K562 (cell line): ENCODE results near the gene SPDYE6. TPM values are rescaled to one million over a fixed set of nuclear protein-coding genes. Genes with fewer than 3 reads are reported as not detected.

Experiments
- ATAC-seq: fragments of 200-7000 bp; cut with Tn5 transposase; 3 replicates; pipeline ENCODE4 v1.9.1; 2020; ENCODE audit warnings: moderate library complexity
- BruUV-seq: library from RNA; stranded (reverse); fragments of 400-500 nt; replicated peaks from 2 replicates; lab custom pipeline; 2021; lab: Mats Ljungman, UMichigan
- CTCF ChIA-PET: fragments of 300-600 bp; formaldehyde crosslinking; extraction: SDS; loops from one replicate; lab custom pipeline; 2021; ENCODE audit warnings: low intra/inter-chr PET ratio; lab: Yijun Ruan, JAX
- POLR2A ChIA-PET: fragments of 300-600, 350-650 bp; sonication (Branson Sonifier 250); formaldehyde crosslinking; extraction: SDS; loops from one replicate; lab custom pipeline; 2021; ENCODE audit warnings: antibody characterized with exemption, inconsistent platforms; lab: Yijun Ruan, JAX
- DNase-seq, 4 experiments: peaks; one replicate each; pipeline versions ENCODE4 v3.0.0 to v3.0.0-alpha.2; 2011 to 2018; ENCODE audit warnings: low spot score in 3 of 4, mixed read lengths in 3 of 4; ENCODE audit errors: extremely low read depth in 1 of 4
- FAIRE-seq: peaks from 2 replicates; lab custom pipeline; 2011; peaks lifted over from hg19 to GRCh38; lab: Jason Lieb, UNC
- H2AFZ ChIP-seq: 2 replicates; pipeline ENCODE4 v1.6.0; 2011; ENCODE audit warnings: low read depth, low read length, control low read depth, inconsistent platforms
- H3K27ac ChIP-seq: fragments of 200-600 bp; 3 replicates; pipeline ENCODE4 v1.8.0; 2011; ENCODE audit warnings: low read depth, mild to moderate bottlenecking, control low read depth, inconsistent platforms, low read length, moderate library complexity, mixed read lengths; ENCODE audit errors: extremely low read depth
- H3K27me3 ChIP-seq, 2 experiments: fragments of 300-600 bp in 1 of 2; 2 replicates in 1 of 2; 3 replicates in 1 of 2; pipeline versions ENCODE4 v1.6.0 to v1.8.0; 2011; ENCODE audit warnings: inconsistent platforms in 2 of 2, low read length in 2 of 2, mild to moderate bottlenecking in 1 of 2, mixed read lengths in 1 of 2, moderate library complexity in 1 of 2; ENCODE audit not compliant: control insufficient read depth in 2 of 2, insufficient read depth in 2 of 2
- H3K36me3 ChIP-seq: fragments of 300-600 bp; 3 replicates; pipeline ENCODE4 v1.8.0; 2011; ENCODE audit warnings: mild to moderate bottlenecking, low read length, inconsistent platforms; ENCODE audit not compliant: control insufficient read depth, insufficient read depth
- H3K4me1 ChIP-seq, 2 experiments: fragments of 200-600 bp in 1 of 2; replicated peaks in 1 of 2; 2 replicates in 1 of 2; 3 replicates in 1 of 2; pipeline versions ENCODE4 v1.5.1 to v1.8.0; 2011; ENCODE audit warnings: inconsistent platforms in 2 of 2, low read length in 2 of 2, mild to moderate bottlenecking in 1 of 2, mixed read lengths in 1 of 2, moderate library complexity in 1 of 2; ENCODE audit not compliant: control insufficient read depth in 2 of 2, insufficient read depth in 2 of 2
- H3K4me2 ChIP-seq: 2 replicates; pipeline ENCODE4 v1.6.1; 2011; ENCODE audit warnings: low read length, control low read depth, inconsistent platforms, mixed read lengths; ENCODE audit not compliant: insufficient read depth
- H3K4me3 ChIP-seq: fragments of 200-600 bp; sonication (generic), shearing (Covaris generic); 2 replicates; pipeline ENCODE4 v1.5.1; 2016; ENCODE audit warnings: control low read depth, inconsistent platforms
- H3K79me2 ChIP-seq: fragments of 200-600 bp; 3 replicates; pipeline ENCODE4 v1.8.0; 2011; ENCODE audit warnings: low read length, inconsistent platforms; ENCODE audit not compliant: control insufficient read depth, insufficient read depth
- H3K9ac ChIP-seq, 2 experiments: 2 replicates each; pipeline versions ENCODE4 v1.6.0 to v1.6.1; 2011; ENCODE audit warnings: low read depth in 2 of 2, low read length in 2 of 2, control low read depth in 1 of 2, inconsistent platforms in 1 of 2, mild to moderate bottlenecking in 1 of 2, mixed read lengths in 1 of 2; ENCODE audit not compliant: insufficient read depth in 1 of 2
- H3K9me1 ChIP-seq: one replicate; pipeline ENCODE4 v1.6.0; 2011; ENCODE audit warnings: inconsistent platforms, mild to moderate bottlenecking, low read length, moderate library complexity; ENCODE audit not compliant: control insufficient read depth, insufficient read depth
- H3K9me3 ChIP-seq: replicated peaks from 2 replicates; pipeline ENCODE4 v1.5.1; 2011; ENCODE audit warnings: low read depth, low read length, inconsistent platforms; ENCODE audit not compliant: control insufficient read depth, insufficient read depth
- H4K20me1 ChIP-seq: replicated peaks from 2 replicates; pipeline ENCODE4 v1.6.1; 2011; ENCODE audit warnings: low read length, inconsistent platforms, mixed read lengths; ENCODE audit not compliant: control insufficient read depth, insufficient read depth
- CAMTA2 ChIP-seq: fragments of 250-450 bp; sonication (Bioruptor Pico); conservative IDR thresholded peaks from 2 replicates; pipeline ENCODE4 v1.5.1; 2022
- CEBPG ChIP-seq, 3 experiments: fragments of 200-800 bp in 1 of 3; sonication (Bioruptor generic) in 1 of 3; sonication (generic) in 1 of 3; formaldehyde crosslinking in 1 of 3; IDR thresholded peaks in 2 of 3; conservative IDR thresholded peaks in 1 of 3; 2 replicates each; pipeline versions ENCODE4 v1.6.1 to v1.8.0; 2016 to 2022; ENCODE audit warnings: missing compliant biosample characterization in 2 of 3, missing genetic modification characterization in 2 of 3, mild to moderate bottlenecking in 1 of 3, missing genetic modification reagents in 1 of 3
- EWSR1 ChIP-seq: fragments of 450-650 bp; IDR thresholded peaks from 2 replicates; pipeline ENCODE4 v1.6.1; 2018; ENCODE audit warnings: borderline replicate concordance, mild to moderate bottlenecking, low read depth, moderate library complexity; ENCODE audit not compliant: partially characterized antibody
- POLR2G ChIP-seq: fragments of 200-400 bp; formaldehyde crosslinking; IDR thresholded peaks from 2 replicates; pipeline ENCODE4 v1.6.1; 2017; ENCODE audit warnings: low read depth, mild to moderate bottlenecking, antibody characterized with exemption, low read length, moderate library complexity
- RBM14 ChIP-seq: fragments of 200-400 bp; formaldehyde crosslinking; IDR thresholded peaks from 2 replicates; pipeline ENCODE4 v1.6.1; 2018; ENCODE audit warnings: low read depth, mild to moderate bottlenecking, low read length, moderate library complexity, borderline replicate concordance; ENCODE audit not compliant: insufficient read depth
- RHOXF2B ChIP-seq: fragments of 250-450 bp; sonication (Bioruptor Pico); conservative IDR thresholded peaks from 2 replicates; pipeline ENCODE4 v1.5.1; 2021
- SUPT5H ChIP-seq: fragments of 450-650 bp; IDR thresholded peaks from 2 replicates; pipeline ENCODE4 v1.6.1; 2016
- WGBS: fragments of 100-300 bp; shearing (Covaris generic); methylation state at CpG from one replicate; pipeline ENCODE4 v1.1.6; 2016; ENCODE audit warnings: low coverage, mixed read lengths; ENCODE audit not compliant: insufficient coverage; ENCODE audit errors: missing lambda C conversion rate; 5-methylcytosine and 5-hydroxymethylcytosine counted together
- in situ Hi-C: fragments of 300-500 bp; cut with MboI; formaldehyde crosslinking; loops from 4 replicates; pipeline ENCODE4 v1.15.0; 2018; ENCODE audit warnings: inconsistent platforms, mixed read lengths
- intact Hi-C: fragments of 100-400 bp; cut with micrococcal nuclease; formaldehyde crosslinking; loops from 2 replicates; pipeline ENCODE4 v1.14.2; 2022
- polyA plus RNA-seq, 8 experiments: library from polyadenylated mRNA; depleted of rRNA in 4 of 8; stranded (reverse) in 5 of 8; unstranded in 3 of 8; fragments of >200 nt; fragmentation: Nextera tagmentation in 2 of 8; fragmentation: Illumina TruSeq in 1 of 8; extraction: Ambion mirVana in 2 of 8; extraction: Trizol in 1 of 8; gene quantifications; 2 replicates each; pipeline versions ENCODE4 v1.2.1 to v1.2.3, GENCODE V29; 2011 to 2014; ENCODE audit warnings: inconsistent platforms in 1 of 8, missing spikeins in 1 of 8
- total RNA-seq, 7 experiments: library from RNA; depleted of rRNA in 6 of 7; stranded (reverse); fragments of >200 nt in 6 of 7; fragmentation: Illumina TruSeq in 2 of 7; extraction: Trizol in 2 of 7; gene quantifications; 2 replicates each; pipeline versions ENCODE4 v1.2.1 to v1.2.3, GENCODE V29; 2011 to 2021; ENCODE audit warnings: low replicate concordance in 1 of 7
- TF ChIP-seq, protein P1 (sequence below): sonication (generic); formaldehyde crosslinking; IDR thresholded peaks from 2 replicates; pipeline ENCODE4 v1.8.0; 2023; ENCODE audit warnings: mild to moderate bottlenecking, missing genetic modification reagents
- TF ChIP-seq, protein P2 (sequence below): fragments of 450-650 bp; formaldehyde crosslinking; IDR thresholded peaks from 2 replicates; pipeline ENCODE4 v1.4.0; 2020; ENCODE audit warnings: mild to moderate bottlenecking, mixed read lengths
- TF ChIP-seq, protein P3 (sequence below): fragments of 450-650 bp; IDR thresholded peaks from one replicate; pipeline ENCODE4 v1.6.1; 2018; ENCODE audit warnings: mild to moderate bottlenecking, moderate library complexity; ENCODE audit not compliant: partially characterized antibody

The SPDYE6 gene
- total and polyA plus RNA-seq, 9 of the 15 experiments (the other 6 are each of a cell fraction or from before 2014, with no cell fraction given), result 0.24 to 0.35 TPM; not detected in 7

DNA sequence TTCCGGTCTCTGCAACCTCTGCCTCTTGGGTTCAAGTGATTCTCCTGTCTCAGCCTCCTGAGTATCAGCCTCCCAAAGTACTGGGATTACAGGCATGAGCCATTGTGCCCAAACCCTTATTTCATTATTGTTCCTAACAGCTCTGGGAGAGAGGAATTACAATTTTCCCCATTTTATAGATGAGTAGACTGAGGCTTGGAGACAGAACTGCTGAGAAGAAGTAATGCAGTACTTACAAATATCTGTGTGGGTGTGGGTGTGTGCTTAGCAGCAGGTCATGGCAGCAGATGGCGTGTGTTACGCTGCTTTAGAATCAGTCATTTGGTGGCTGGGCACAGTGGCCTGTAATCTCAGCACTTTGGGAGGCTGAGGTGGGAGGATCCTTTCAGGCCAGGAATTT, 47.3 kb upstream of the SPDYE6 start (continued):
- TF ChIP-seq, protein P1, sequence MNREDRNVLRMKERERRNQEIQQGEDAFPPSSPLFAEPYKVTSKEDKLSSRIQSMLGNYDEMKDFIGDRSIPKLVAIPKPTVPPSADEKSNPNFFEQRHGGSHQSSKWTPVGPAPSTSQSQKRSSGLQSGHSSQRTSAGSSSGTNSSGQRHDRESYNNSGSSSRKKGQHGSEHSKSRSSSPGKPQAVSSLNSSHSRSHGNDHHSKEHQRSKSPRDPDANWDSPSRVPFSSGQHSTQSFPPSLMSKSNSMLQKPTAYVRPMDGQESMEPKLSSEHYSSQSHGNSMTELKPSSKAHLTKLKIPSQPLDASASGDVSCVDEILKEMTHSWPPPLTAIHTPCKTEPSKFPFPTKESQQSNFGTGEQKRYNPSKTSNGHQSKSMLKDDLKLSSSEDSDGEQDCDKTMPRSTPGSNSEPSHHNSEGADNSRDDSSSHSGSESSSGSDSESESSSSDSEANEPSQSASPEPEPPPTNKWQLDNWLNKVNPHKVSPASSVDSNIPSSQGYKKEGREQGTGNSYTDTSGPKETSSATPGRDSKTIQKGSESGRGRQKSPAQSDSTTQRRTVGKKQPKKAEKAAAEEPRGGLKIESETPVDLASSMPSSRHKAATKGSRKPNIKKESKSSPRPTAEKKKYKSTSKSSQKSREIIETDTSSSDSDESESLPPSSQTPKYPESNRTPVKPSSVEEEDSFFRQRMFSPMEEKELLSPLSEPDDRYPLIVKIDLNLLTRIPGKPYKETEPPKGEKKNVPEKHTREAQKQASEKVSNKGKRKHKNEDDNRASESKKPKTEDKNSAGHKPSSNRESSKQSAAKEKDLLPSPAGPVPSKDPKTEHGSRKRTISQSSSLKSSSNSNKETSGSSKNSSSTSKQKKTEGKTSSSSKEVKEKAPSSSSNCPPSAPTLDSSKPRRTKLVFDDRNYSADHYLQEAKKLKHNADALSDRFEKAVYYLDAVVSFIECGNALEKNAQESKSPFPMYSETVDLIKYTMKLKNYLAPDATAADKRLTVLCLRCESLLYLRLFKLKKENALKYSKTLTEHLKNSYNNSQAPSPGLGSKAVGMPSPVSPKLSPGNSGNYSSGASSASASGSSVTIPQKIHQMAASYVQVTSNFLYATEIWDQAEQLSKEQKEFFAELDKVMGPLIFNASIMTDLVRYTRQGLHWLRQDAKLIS, result no peak
- no peak for TF ChIP-seq RHOXF2B (CRISPR knock-in tag)
- no peak for TF ChIP-seq SUPT5H
- TF ChIP-seq CEBPG (CRISPR knock-in tag; IDR thresholded peaks at IDR 0.05), result no peak
- no peak for TF ChIP-seq CEBPG (tag; conservative IDR thresholded peaks at IDR 0.05 in 1 of 2, IDR thresholded peaks at IDR 0.05 in 1 of 2)

DNA sequence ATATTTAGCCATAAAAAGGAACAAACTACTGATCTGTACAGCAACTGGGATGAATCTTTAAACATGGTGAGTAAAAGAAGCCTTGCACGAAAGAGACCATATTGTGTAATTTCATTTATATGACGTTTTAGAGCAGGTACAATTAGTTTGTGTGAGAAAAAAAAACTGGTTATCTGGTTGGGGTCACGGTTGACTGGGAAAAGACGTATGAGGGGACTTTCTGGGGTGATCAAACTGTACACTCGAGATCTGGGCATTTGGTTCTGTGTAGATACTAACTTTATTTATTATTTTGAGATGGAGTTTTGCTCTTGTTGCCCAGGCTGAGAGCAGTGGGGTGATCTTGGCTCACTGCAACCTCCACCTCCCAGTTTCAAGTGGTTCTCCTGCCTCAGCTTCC, 44.1 kb upstream of the SPDYE6 start:
- no peak overlapping the region for H2AFZ ChIP-seq
- H3K4me2 ChIP-seq, result no peak overlapping the region
- DNase-seq (no peak), ATAC-seq (no peak), FAIRE-seq (no peak)
- ChIA-PET POLR2A (no interaction called here), CTCF (no interaction called here)
- H3K4me1 ChIP-seq, result peaks cover 5 to 15% of the 10 kb centered on the region in 2 experiments; a peak in 3 of 5 replicates
- TF ChIP-seq CAMTA2 (CRISPR knock-in tag) (no peak), POLR2G (no peak), EWSR1 (no peak), RBM14 (no peak)
- TF ChIP-seq, protein P2, sequence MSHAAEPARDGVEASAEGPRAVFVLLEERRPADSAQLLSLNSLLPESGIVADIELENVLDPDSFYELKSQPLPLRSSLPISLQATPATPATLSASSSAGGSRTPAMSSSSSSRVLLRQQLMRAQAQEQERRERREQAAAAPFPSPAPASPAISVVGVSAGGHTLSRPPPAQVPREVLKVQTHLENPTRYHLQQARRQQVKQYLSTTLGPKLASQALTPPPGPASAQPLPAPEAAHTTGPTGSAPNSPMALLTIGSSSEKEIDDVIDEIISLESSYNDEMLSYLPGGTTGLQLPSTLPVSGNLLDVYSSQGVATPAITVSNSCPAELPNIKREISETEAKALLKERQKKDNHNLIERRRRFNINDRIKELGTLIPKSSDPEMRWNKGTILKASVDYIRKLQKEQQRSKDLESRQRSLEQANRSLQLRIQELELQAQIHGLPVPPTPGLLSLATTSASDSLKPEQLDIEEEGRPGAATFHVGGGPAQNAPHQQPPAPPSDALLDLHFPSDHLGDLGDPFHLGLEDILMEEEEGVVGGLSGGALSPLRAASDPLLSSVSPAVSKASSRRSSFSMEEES, result no peak
- TF ChIP-seq, protein P3, sequence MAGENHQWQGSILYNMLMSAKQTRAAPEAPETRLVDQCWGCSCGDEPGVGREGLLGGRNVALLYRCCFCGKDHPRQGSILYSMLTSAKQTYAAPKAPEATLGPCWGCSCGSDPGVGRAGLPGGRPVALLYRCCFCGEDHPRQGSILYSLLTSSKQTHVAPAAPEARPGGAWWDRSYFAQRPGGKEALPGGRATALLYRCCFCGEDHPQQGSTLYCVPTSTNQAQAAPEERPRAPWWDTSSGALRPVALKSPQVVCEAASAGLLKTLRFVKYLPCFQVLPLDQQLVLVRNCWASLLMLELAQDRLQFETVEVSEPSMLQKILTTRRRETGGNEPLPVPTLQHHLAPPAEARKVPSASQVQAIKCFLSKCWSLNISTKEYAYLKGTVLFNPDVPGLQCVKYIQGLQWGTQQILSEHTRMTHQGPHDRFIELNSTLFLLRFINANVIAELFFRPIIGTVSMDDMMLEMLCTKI, result no peak
- no peaks in the 10 kb centered on the region for H3K27me3 ChIP-seq
- H3K36me3 ChIP-seq, result peaks cover 71% of the 10 kb centered on the region
- H3K4me3 ChIP-seq, result no peak overlapping the region
- H3K79me2 ChIP-seq, result peaks cover 14% of the 10 kb centered on the region
- 93% methylated on average over 5 of the region's 5 CpGs for WGBS
- intact Hi-C loops, result no loop called here
- BruUV-seq, result no TSS peak
- in situ Hi-C loops, result no loop called here
- peaks cover 5% of the 10 kb centered on the region; the same call in 1 of the 2 replicates for H4K20me1 ChIP-seq
- H3K9ac ChIP-seq, result no peak overlapping the region
- H3K9me3 ChIP-seq, result no peaks in the 10 kb centered on the region
- H3K27ac ChIP-seq, result no peak overlapping the region
- H3K9me1 ChIP-seq, result no peaks in the 10 kb centered on the region
